K562 (cell line): ENCODE data around the gene COL5A3. TPM values are rescaled to one million over a fixed set of nuclear protein-coding genes. Genes with fewer than 3 reads are reported as not detected.

Experiments
- ATAC-seq: fragments of 200-7000 bp; cut with Tn5 transposase; 3 replicates; pipeline ENCODE4 v1.9.1; 2020; ENCODE audit warnings: moderate library complexity
- BruUV-seq: library from RNA; stranded (reverse); fragments of 400-500 nt; replicated peaks from 2 replicates; lab custom pipeline; 2021; lab: Mats Ljungman, UMichigan
- CTCF ChIA-PET: fragments of 300-600 bp; formaldehyde crosslinking; extraction: SDS; loops from one replicate; lab custom pipeline; 2021; ENCODE audit warnings: low intra/inter-chr PET ratio; lab: Yijun Ruan, JAX
- POLR2A ChIA-PET: fragments of 300-600, 350-650 bp; sonication (Branson Sonifier 250); formaldehyde crosslinking; extraction: SDS; loops from one replicate; lab custom pipeline; 2021; ENCODE audit warnings: antibody characterized with exemption, inconsistent platforms; lab: Yijun Ruan, JAX
- DNase-seq, 4 experiments: peaks; one replicate each; pipeline versions ENCODE4 v3.0.0 to v3.0.0-alpha.2; 2011 to 2018; ENCODE audit warnings: low spot score in 3 of 4, mixed read lengths in 3 of 4; ENCODE audit errors: extremely low read depth in 1 of 4
- FAIRE-seq: peaks from 2 replicates; lab custom pipeline; 2011; peaks lifted over from hg19 to GRCh38; lab: Jason Lieb, UNC
- H2AFZ ChIP-seq: 2 replicates; pipeline ENCODE4 v1.6.0; 2011; ENCODE audit warnings: low read depth, low read length, control low read depth, inconsistent platforms
- H3K27ac ChIP-seq: fragments of 200-600 bp; 3 replicates; pipeline ENCODE4 v1.8.0; 2011; ENCODE audit warnings: low read depth, mild to moderate bottlenecking, control low read depth, inconsistent platforms, low read length, moderate library complexity, mixed read lengths; ENCODE audit errors: extremely low read depth
- H3K27me3 ChIP-seq, 2 experiments: fragments of 300-600 bp in 1 of 2; 2 replicates in 1 of 2; 3 replicates in 1 of 2; pipeline versions ENCODE4 v1.6.0 to v1.8.0; 2011; ENCODE audit warnings: inconsistent platforms in 2 of 2, low read length in 2 of 2, mild to moderate bottlenecking in 1 of 2, mixed read lengths in 1 of 2, moderate library complexity in 1 of 2; ENCODE audit not compliant: control insufficient read depth in 2 of 2, insufficient read depth in 2 of 2
- H3K36me3 ChIP-seq: fragments of 300-600 bp; 3 replicates; pipeline ENCODE4 v1.8.0; 2011; ENCODE audit warnings: mild to moderate bottlenecking, low read length, inconsistent platforms; ENCODE audit not compliant: control insufficient read depth, insufficient read depth
- H3K4me1 ChIP-seq, 2 experiments: fragments of 200-600 bp in 1 of 2; replicated peaks in 1 of 2; 2 replicates in 1 of 2; 3 replicates in 1 of 2; pipeline versions ENCODE4 v1.5.1 to v1.8.0; 2011; ENCODE audit warnings: inconsistent platforms in 2 of 2, low read length in 2 of 2, mild to moderate bottlenecking in 1 of 2, mixed read lengths in 1 of 2, moderate library complexity in 1 of 2; ENCODE audit not compliant: control insufficient read depth in 2 of 2, insufficient read depth in 2 of 2
- H3K4me2 ChIP-seq: 2 replicates; pipeline ENCODE4 v1.6.1; 2011; ENCODE audit warnings: low read length, control low read depth, inconsistent platforms, mixed read lengths; ENCODE audit not compliant: insufficient read depth
- H3K4me3 ChIP-seq: fragments of 200-600 bp; sonication (generic), shearing (Covaris generic); 2 replicates; pipeline ENCODE4 v1.5.1; 2016; ENCODE audit warnings: control low read depth, inconsistent platforms
- H3K79me2 ChIP-seq: fragments of 200-600 bp; 3 replicates; pipeline ENCODE4 v1.8.0; 2011; ENCODE audit warnings: low read length, inconsistent platforms; ENCODE audit not compliant: control insufficient read depth, insufficient read depth
- H3K9ac ChIP-seq, 2 experiments: 2 replicates each; pipeline versions ENCODE4 v1.6.0 to v1.6.1; 2011; ENCODE audit warnings: low read depth in 2 of 2, low read length in 2 of 2, control low read depth in 1 of 2, inconsistent platforms in 1 of 2, mild to moderate bottlenecking in 1 of 2, mixed read lengths in 1 of 2; ENCODE audit not compliant: insufficient read depth in 1 of 2
- H3K9me1 ChIP-seq: one replicate; pipeline ENCODE4 v1.6.0; 2011; ENCODE audit warnings: inconsistent platforms, mild to moderate bottlenecking, low read length, moderate library complexity; ENCODE audit not compliant: control insufficient read depth, insufficient read depth
- H3K9me3 ChIP-seq: replicated peaks from 2 replicates; pipeline ENCODE4 v1.5.1; 2011; ENCODE audit warnings: low read depth, low read length, inconsistent platforms; ENCODE audit not compliant: control insufficient read depth, insufficient read depth
- H4K20me1 ChIP-seq: replicated peaks from 2 replicates; pipeline ENCODE4 v1.6.1; 2011; ENCODE audit warnings: low read length, inconsistent platforms, mixed read lengths; ENCODE audit not compliant: control insufficient read depth, insufficient read depth
- BRCA1 ChIP-seq, 2 experiments: fragments of 450-650 bp in 1 of 2; sonication (generic) in 1 of 2; formaldehyde crosslinking in 1 of 2; IDR thresholded peaks; 2 replicates each; pipeline versions ENCODE4 v1.5.0 to v1.6.1; 2017 to 2020; ENCODE audit warnings: mild to moderate bottlenecking in 1 of 2, missing genetic modification reagents in 1 of 2
- CBX3 ChIP-seq, 2 experiments: IDR thresholded peaks; 1 replicate in 1 of 2; 2 replicates in 1 of 2; pipeline ENCODE4 v1.6.1; 2012; ENCODE audit warnings: inconsistent platforms in 2 of 2, low read length in 2 of 2, borderline replicate concordance in 1 of 2, control low read depth in 1 of 2
- GTF2E2 ChIP-seq: fragments of 200-800 bp; sonication (Bioruptor generic); IDR thresholded peaks from 2 replicates; pipeline ENCODE4 v1.6.1; 2016; ENCODE audit warnings: missing genetic modification characterization, missing compliant biosample characterization
- HMG20B ChIP-seq: fragments of 250-450 bp; sonication (Bioruptor Pico); IDR thresholded peaks from 2 replicates; pipeline ENCODE4 v1.5.0; 2021; ENCODE audit warnings: mild to moderate bottlenecking
- HNRNPUL1 ChIP-seq: fragments of 200-400 bp; formaldehyde crosslinking; IDR thresholded peaks from 2 replicates; pipeline ENCODE4 v1.6.1; 2017; ENCODE audit warnings: low read length
- NONO ChIP-seq, 2 experiments: fragments of 200-400 bp in 1 of 2; fragments of 450-650 bp in 1 of 2; formaldehyde crosslinking in 1 of 2; IDR thresholded peaks; 2 replicates each; pipeline ENCODE4 v1.6.1; 2017; ENCODE audit warnings: low read depth in 2 of 2, mild to moderate bottlenecking in 2 of 2, moderate library complexity in 2 of 2, low read length in 1 of 2
- PHB2 ChIP-seq: fragments of 450-650 bp; IDR thresholded peaks from 2 replicates; pipeline ENCODE4 v1.6.1; 2017; ENCODE audit warnings: low read depth
- POLR3G ChIP-seq: IDR thresholded peaks from 2 replicates; pipeline ENCODE4 v1.6.1; 2011; ENCODE audit not compliant: insufficient read length, insufficient replicate concordance; ENCODE audit errors: extremely low read depth
- SETDB1 ChIP-seq: IDR thresholded peaks from one replicate; pipeline ENCODE4 v1.6.1; 2012; ENCODE audit warnings: low read length, control low read depth, inconsistent platforms
- SIRT6 ChIP-seq: IDR thresholded peaks from one replicate; pipeline ENCODE4 v1.6.1; 2012; ENCODE audit warnings: low read depth, mild to moderate bottlenecking, control low read depth, inconsistent platforms, low read length, moderate library complexity
- TGIF2 ChIP-seq: sonication (generic); formaldehyde crosslinking; IDR thresholded peaks from 2 replicates; pipeline ENCODE4 v1.8.1; 2022; ENCODE audit warnings: mild to moderate bottlenecking, missing genetic modification reagents, moderate library complexity
- ZNF589 ChIP-seq: fragments of 200-800 bp; sonication (Bioruptor generic); IDR thresholded peaks from 2 replicates; pipeline ENCODE4 v1.6.1; 2016; ENCODE audit warnings: low read depth, missing genetic modification characterization, missing compliant biosample characterization
- ZNF707 ChIP-seq: fragments of 250-450 bp; sonication (Bioruptor Pico); conservative IDR thresholded peaks from 2 replicates; pipeline ENCODE4 v1.8.0; 2022; ENCODE audit warnings: inconsistent platforms, mild to moderate bottlenecking, moderate library complexity
- ZNF780A ChIP-seq: fragments of 250-450 bp; sonication (Bioruptor Pico); IDR thresholded peaks from 2 replicates; pipeline ENCODE4 v1.5.0; 2021; ENCODE audit warnings: mild to moderate bottlenecking
- WGBS: fragments of 100-300 bp; shearing (Covaris generic); methylation state at CpG from one replicate; pipeline ENCODE4 v1.1.6; 2016; ENCODE audit warnings: low coverage, mixed read lengths; ENCODE audit not compliant: insufficient coverage; ENCODE audit errors: missing lambda C conversion rate; 5-methylcytosine and 5-hydroxymethylcytosine counted together
- in situ Hi-C: fragments of 300-500 bp; cut with MboI; formaldehyde crosslinking; loops from 4 replicates; pipeline ENCODE4 v1.15.0; 2018; ENCODE audit warnings: inconsistent platforms, mixed read lengths
- intact Hi-C: fragments of 100-400 bp; cut with micrococcal nuclease; formaldehyde crosslinking; loops from 2 replicates; pipeline ENCODE4 v1.14.2; 2022
- polyA plus RNA-seq, 8 experiments: library from polyadenylated mRNA; depleted of rRNA in 4 of 8; stranded (reverse) in 5 of 8; unstranded in 3 of 8; fragments of >200 nt; fragmentation: Nextera tagmentation in 2 of 8; fragmentation: Illumina TruSeq in 1 of 8; extraction: Ambion mirVana in 2 of 8; extraction: Trizol in 1 of 8; gene quantifications; 2 replicates each; pipeline versions ENCODE4 v1.2.1 to v1.2.3, GENCODE V29; 2011 to 2014; ENCODE audit warnings: inconsistent platforms in 1 of 8, missing spikeins in 1 of 8
- total RNA-seq, 7 experiments: library from RNA; depleted of rRNA in 6 of 7; stranded (reverse); fragments of >200 nt in 6 of 7; fragmentation: Illumina TruSeq in 2 of 7; extraction: Trizol in 2 of 7; gene quantifications; 2 replicates each; pipeline versions ENCODE4 v1.2.1 to v1.2.3, GENCODE V29; 2011 to 2021; ENCODE audit warnings: low replicate concordance in 1 of 7

The COL5A3 gene
- total and polyA plus RNA-seq, 9 of the 15 experiments (the other 6 are each of a cell fraction or from before 2014, with no cell fraction given): 0.01 to 0.02 TPM; not detected in 7

DNA sequence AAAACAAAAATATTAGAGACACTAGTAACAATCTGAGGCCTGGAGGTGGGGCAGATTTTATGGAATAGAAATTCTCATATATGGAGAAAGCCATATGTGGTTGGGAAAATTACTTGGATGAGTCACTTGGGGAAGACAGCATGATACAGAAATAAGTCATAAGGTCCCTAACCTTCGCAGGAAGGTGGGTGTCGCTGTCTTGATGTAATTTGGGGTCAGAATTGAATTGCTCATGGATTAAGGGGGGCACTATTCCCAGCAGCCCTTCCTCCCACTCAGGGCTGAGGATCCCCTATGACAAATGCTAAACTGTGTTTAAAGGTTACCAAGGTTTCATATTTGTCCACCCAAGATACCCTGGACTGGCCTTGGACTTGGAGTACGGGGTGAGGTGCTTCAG lies 8.0 kb upstream of the COL5A3 start:
- Histone ChIP-seq H4K20me1 (no peaks in the 10 kb centered on the region; the same call in 1 of the 2 replicates), H3K4me3 (no peak overlapping the region), H3K4me1 (peaks cover 0 to 4% of the 10 kb centered on the region in 2 experiments; a peak in 1 of 5 replicates), H3K4me2 (no peak overlapping the region), H3K36me3 (no peaks in the 10 kb centered on the region), H3K27ac (no peak overlapping the region), H3K27me3 (peaks cover 11 to 44% of the 10 kb centered on the region in 2 experiments; a peak in 4 of 5 replicates), H3K9me1 (no peaks in the 10 kb centered on the region), H3K9me3 (no peaks in the 10 kb centered on the region), H2AFZ (no peak overlapping the region), H3K79me2 (no peaks in the 10 kb centered on the region), H3K9ac (no peak overlapping the region)
- CTCF ChIA-PET: no interaction called here
- in situ Hi-C loops (no loop called here), intact Hi-C loops (no loop called here)
- 1% methylated on average over 3 of the region's 3 CpGs for WGBS
- TF ChIP-seq SIRT6: no peak
- no peak for TF ChIP-seq HMG20B (CRISPR knock-in tag)
- no peak for TF ChIP-seq GTF2E2 (tag)
- no peak for TF ChIP-seq CBX3 (IDR thresholded peaks at IDR 0.05; ENCODE audit: borderline replicate concordance in 1 of 2, low read length in 2 of 2)
- no peak for TF ChIP-seq SETDB1
- no peak for TF ChIP-seq ZNF707 (CRISPR knock-in tag)
- TF ChIP-seq PHB2: no peak
- no peak for TF ChIP-seq BRCA1 (IDR thresholded peaks at IDR 0.05)
- TF ChIP-seq BRCA1 (CRISPR knock-in tag; IDR thresholded peaks at IDR 0.05): no peak
- TF ChIP-seq ZNF780A: no peak
- TF ChIP-seq ZNF589: no peak
- TF ChIP-seq POLR3G: no peak
- TF ChIP-seq HNRNPUL1: no peak
- TF ChIP-seq TGIF2 (CRISPR knock-in tag): no peak
- no peak for TF ChIP-seq NONO (IDR thresholded peaks at IDR 0.05; ENCODE audit: low read depth in 2 of 2, low read length in 1 of 2)
- FAIRE-seq: no peak
- no peak for ATAC-seq
- no TSS peak for BruUV-seq
- POLR2A ChIA-PET: interaction anchor here (0.6 to 1.1 kb wide), 2 partner anchors 33 to 85 kb away, joined by 3 read pairs; no protein-coding TSS in a partner anchor
- DNase-seq: no peak
